GM15510 (cell line): Measurements from ENCODE around the gene CETP.

Source experiments
- POLR2A ChIP-seq: IDR thresholded peaks from 3 replicates; pipeline ENCODE4 v1.6.1; 2011; ENCODE audit warnings: borderline replicate concordance; ENCODE audit not compliant: insufficient read length; ENCODE audit errors: extremely low read depth

The CETP gene

GRCh38 chr16:56984639-56985038, 22.9 kb downstream of the CETP start:
- TF ChIP-seq POLR2A: no peak

DNA sequence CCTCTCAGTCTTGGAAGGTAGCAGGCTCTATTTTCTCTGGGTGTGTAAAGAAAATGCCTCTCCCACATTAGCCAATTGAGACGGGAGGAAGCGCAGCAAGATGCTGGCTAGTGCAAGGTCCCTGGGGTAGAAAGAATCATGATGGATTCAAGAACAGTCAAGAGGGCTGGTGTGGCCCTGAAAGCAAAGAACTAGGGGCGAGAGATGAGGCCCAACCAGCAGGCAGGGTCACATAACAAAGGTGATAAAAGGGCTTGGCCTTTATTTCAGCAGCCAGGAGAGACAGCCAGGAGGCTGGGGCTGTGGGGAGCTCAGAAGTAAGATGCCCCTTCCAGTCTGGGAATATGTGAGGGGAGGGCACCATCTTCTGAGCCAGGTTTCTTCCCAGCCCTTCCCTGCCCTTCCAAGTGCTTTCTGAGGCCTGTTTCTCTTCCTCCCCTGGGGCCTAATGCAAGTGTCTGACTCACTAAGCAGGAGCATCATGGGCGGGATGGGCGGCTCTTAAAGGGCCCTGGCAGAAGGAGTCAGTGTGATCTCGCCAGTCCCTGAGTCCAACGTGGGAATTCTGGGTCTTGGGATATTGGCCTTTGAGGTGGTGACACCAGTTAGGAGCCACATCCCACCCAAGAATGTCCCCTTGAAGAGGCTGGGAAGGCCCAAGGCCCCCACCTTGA, 23.7 kb downstream of the CETP start:
- no peak for TF ChIP-seq POLR2A

DNA sequence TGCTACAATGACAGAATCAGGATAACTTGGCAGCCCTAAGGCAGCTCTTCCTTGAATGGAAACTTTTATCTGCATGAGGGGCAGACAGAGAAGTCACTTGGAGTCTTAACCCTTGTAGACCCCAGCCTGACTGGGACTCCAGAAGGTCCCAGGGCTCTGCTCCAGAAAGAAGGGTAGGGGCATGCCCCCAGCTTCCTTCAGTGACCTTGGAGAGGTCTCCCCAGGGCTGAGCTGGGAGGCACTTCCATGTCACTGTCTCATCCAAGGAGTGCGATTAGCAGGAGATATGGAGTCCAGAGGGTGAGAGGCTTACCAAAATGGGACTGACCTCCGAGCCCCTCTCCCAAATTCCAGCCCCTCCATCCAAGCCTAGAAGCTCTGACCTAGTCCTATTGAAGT, 24.2 kb downstream of the CETP start:
- TF ChIP-seq POLR2A: no peak

DNA sequence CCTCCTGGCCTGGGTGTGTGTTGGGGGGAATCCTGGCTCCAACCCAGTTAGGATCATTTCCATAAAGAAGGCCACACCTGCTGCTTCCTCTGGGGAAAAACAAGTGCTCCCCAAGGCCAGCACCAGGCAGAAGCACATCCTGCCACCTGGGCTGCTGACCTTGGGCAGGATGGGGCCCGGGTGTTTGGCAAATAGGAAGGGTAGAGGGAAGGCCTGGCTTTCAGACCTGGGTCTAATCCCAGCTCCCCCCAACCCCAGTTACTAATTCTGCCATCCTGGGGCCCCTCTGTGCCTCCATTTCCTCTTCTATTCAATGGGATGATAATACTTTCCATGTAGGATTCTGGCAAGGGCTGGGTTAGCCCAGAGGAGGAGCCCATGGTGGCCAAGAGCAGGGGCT, 24.6 kb downstream of the CETP start:
- TF ChIP-seq POLR2A: no peak

DNA sequence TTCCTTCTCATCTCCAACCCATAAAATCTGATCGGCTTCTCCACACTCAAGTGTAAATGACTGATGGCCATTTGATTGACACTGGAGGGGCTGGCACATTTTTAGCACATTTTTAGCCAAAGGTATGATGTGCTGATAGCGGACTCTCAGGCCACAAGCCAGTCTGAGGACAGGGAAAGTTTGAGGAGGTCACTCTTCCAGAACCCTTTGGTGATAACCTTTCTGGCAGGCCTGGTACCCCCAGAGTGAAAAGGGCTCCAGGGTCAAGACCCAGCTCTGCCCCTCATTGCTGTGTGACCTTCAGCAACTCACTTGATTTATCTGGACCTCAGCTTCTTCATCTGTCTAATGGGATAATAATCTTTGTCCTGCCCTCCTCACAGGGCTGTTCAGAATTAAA, 25.9 kb downstream of the CETP start:
- TF ChIP-seq POLR2A: no peak

GRCh38 chr16:56988161-56988947, 26.6 kb downstream of the CETP start:
- TF ChIP-seq POLR2A: no peak

- TF ChIP-seq POLR2A: peak; percentile 75
These were observed 27.5 kb downstream of the CETP start, which contains the start of gene NLRC5 for GRCh38 chr16:56988948-56989945. TSS of gene NLRC5 (plus strand) at chr16:56989557. CDS start at chr16:57020713, 31,156 bp downstream.

DNA sequence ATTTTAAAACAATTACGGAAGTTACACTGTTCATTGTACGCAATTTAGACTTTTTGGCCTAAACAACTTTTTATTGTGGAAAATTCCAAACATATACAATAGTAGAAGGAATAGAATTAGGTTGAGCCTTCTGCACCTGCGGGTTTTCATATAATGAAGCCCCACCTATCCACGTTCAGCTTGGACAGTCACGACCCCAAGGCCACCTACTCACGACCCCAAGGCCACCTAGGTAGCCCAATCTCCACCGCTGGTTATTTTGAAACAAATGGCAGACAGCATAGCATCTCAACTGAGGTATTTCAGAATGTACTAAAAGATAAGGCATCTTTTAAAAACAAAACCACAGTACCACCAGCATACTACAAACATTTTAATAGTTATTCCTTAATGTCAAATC, 28.2 kb downstream of the CETP start:
- TF ChIP-seq POLR2A: no peak

- no peak for TF ChIP-seq POLR2A
These were observed 28.9 kb downstream of the CETP start for GRCh38 chr16:56990407-56991286.

DNA sequence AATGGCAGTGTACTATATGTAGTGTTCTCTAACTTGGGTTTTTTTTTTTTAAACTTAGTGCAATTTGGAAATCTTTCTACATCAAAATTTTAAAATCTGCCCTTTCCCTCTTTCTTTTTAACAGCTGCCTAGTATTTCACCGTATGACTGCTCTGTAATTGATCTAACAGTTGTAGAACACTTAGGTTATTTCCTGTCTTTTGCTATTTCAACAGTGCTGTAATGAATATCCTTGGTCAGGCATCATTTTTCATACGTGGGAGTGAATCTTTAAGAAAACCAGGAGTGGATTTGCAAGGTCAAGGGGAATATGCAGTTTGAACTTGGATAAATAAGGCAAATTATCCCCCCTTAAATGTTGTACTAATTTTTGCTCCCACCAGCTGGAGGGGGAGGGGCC, 31.5 kb downstream of the CETP start:
- no peak for TF ChIP-seq POLR2A

GRCh38 chr16:56994311-56994710, 32.6 kb downstream of the CETP start:
- TF ChIP-seq POLR2A: no peak

GRCh38 chr16:56995136-56995805, 33.5 kb downstream of the CETP start:
- no peak for TF ChIP-seq POLR2A

DNA sequence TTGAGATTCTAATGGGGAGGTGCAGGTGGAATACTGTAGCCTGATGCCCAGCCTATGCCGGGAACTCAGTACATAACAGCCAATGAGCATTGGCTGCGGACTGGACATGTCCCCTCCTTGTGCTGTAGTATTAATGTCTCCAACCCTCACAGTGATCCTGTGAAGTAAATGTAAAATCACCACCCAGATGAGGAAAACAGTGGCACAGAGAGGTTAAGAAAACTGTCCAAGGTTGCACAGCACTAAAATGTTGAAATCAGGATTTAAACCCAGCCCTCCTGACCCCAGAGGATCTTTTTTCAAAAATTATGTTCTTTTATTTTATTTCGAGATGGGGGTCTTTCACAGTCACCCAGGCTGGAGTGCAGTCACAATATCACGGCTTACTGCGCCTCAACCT, 35.5 kb downstream of the CETP start:
- TF ChIP-seq POLR2A: no peak
